ACHN (cell line): ENCODE measurements around the gene STAT3.
"Not testable (repeated sequence)": the region's sequence is repeated elsewhere in the genome, so short reads cannot be mapped to it uniquely, and the experiment has no call there.

Experiments used
- DNase-seq: peaks from one replicate; pipeline ENCODE4 v3.0.0-alpha.2; 2015
- in situ Hi-C: cut with HindIII; loops from 2 replicates; pipeline ENCODE4 v1.10.0; 2017; ENCODE audit warnings: low sequenced_read_pairs, low pct_ligation_motif_present, low pct_unique_long_range_greater_than_20kb

Gene STAT3

DNA sequence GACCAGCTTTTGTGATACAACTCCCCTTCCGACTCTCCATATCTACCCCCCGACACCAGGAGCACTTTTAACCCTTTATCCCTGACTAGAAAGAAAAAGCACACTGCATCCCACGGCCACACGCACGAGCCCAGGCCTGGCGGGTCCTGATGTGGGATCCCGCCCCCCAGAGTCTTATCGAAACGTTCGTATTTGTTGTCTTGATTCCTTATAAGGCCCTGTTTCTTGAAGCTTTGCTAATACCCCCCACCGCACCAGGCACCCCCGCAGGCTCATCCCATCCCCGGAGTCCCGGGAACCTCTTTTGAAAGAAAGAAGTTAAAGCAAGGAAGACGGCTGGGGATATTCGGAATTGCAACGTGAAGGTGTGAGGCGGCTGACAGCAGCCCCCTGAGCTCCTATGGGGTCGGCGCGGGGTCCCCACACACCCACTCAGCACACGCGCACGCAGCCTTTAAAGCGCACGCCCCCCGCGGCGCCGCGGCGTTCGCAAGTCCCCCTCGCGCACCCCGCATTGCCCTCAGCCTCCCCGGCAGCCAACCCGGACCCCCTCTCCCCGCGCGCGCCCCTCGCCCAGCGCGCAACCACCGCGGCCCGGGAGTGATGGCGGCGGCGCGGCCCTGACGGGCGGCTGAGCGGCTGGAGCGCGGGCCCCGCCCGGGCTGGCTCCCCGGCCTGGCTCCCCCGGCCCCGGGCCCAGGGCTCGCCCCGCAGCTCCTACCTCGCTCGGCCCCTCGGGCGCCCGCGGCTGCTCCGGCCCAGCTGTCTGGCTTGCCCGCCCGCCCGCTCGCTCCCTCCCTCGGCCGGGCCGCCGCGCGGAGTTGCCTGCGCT lies 112.5 kb downstream of the STAT3 start:
- DNase-seq: peak; percentile 22
- in situ Hi-C loops: no loop called here

DNA sequence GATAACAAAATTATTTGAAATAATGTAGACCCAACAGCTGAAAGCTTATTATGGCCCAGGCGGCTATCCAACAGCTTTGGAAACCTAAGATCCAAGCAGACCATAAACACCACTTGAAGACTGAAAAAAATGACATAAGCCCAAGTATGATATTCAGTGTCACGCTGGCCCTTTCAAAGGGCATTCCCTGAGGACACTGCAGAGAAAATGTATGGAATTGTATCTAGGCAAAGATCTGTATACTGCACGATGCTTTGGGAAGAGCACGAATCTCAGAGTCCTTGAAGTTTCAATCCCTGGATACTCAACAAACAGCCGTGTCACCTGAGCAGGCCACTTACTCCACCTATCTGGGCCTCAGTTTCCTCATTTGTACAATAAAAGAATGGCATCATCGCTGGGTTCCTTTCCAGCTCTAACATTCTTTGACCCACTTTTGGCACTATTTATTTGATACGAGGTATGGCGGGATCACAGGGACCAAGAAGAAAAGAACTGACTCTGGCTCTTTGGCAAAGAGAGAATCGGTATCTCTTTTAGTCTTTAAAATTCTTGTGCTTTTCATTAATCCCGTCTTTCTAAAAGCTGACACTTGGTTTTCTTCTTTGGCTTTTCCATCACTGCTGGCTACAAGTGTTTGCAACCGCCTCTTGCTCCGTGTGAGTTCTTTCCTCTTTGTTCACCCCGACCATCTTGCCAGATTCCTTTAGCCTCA lies 113.3 kb downstream of the STAT3 start:
- in situ Hi-C loops: no loop called here
- DNase-seq: no peak

DNA sequence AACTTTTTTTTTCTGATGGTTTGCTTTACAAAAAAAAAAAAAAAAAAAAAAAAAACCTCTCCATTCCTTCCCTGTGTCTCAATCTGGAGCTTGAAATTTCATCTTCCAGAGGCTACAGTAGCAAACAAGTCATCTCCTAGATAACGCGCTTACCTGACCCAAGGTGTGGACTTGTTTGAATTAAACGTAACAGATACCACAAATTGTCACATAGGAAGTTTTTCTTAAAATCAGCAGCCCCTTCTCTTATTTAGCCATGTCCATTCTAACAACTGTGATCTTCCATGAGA lies 114.0 kb downstream of the STAT3 start:
- DNase-seq: no peak
- in situ Hi-C loops: no loop called here

DNA sequence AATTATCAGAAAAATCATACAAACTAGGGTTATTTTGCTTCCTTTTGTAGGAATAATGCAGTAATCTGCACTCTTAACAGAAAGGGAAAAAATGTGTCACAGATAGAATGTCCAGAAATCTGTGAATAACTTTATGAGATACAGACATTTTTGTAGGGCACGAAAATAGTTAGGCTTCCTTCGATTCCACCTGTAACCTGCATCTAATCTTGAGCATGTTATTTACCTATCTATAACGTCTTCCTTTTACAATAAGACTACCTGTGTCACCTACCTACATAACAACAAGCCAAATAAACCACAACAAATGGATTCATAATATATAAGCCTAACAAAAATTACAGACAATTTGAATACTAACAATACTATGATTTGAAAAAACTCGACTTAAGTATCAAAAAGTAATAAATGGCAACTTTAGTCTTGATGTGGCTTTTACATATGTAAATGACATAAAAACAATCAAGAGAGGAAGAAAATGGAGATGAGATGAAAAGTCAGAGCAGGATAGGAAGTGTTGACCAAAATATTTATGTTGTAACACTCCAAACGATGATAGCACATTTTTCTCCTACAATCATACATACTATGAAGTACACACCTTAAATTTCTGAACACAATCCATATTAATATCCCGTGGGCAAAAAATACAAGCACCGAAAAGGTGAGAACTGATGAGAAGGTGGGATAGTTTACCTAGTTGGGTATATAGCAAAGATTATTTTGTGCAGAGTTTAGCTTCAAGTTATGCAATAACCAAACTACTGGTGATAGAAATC lies 114.6 kb downstream of the STAT3 start:
- in situ Hi-C loops: no loop called here
- DNase-seq: no peak

DNA sequence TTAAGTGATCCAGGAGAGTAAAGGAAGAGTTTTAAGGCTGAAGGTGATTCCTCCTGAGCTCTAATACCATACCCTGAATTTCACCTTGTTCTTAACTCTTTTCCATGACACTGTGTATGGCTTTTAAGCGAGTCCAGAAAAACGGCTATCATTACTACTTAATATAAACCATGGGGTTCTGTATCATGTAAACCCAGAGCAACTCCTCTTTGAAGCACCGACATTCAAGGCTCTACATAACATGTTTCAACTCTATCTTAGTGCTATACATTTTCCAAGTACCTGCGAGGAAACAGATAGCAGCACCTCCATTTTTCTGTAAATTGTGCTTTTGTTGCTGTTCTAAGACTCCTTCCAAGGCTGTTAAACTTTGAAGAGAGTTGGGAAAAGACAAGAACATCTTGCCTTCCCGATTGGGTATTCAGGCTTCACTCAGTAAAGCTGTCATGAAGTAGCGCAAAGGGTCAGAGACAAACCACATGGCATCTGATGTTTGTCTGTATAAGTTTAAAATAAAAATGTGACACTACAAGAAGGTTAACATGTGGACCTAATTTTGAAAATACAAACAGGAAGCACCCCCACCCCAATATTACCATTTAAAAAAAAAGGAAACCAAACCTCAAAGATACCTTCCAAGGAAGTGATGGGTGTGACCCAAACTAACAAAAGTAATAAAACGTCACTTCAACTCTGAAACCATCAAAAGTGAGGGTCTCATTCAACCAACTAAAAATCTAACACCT lies 115.9 kb downstream of the STAT3 start:
- in situ Hi-C loops: no loop called here
- DNase-seq: no peak

DNA sequence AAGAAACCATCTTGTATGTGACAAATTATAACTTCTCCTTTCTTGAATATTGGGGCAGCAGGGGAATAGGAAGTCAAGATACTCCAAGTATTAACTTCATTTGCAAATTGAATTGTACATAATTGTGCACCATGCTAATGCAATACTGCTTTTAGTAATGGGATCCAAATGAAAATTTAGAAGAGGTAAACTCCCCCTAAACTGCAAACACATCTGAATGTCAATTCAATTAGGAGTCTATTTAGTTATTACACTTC lies 116.5 kb downstream of the STAT3 start:
- in situ Hi-C loops: no loop called here
- no peak for DNase-seq

DNA sequence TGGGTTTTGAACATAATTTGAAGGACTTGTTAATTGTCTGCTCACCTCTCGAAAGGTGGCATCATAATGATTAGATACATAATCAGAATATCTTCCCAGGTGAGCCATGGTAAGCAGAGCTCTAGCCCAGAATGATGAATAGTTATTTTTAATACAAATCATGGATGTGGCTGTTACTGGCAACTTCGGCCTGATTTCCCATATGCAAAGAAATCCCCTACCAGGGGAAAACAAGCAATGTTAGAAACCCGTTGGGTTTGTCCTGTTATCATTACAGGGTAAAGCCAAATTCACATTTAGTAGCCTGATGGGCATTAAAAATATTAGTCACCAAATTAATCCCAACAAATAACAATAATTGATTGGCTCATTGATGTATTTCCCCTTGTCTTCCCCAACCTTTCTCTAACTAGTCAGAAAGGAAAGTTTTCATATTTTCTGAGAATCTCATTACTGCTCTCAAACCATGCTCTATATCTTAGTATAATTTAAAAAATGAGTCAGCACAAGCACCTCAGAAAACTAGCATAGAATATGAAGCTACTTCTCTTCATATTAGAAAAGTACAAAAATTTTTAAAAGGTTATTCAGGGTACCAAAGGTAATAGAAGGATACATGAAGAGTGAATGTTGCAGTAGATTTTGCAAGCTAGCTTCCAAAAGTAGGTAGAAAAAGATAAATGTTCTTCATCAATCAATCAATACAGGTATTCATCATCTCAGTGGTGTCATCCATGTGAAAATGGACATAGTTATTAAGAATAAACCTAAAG lies 117.0 kb downstream of the STAT3 start:
- no peak for DNase-seq
- in situ Hi-C loops: no loop called here

DNA sequence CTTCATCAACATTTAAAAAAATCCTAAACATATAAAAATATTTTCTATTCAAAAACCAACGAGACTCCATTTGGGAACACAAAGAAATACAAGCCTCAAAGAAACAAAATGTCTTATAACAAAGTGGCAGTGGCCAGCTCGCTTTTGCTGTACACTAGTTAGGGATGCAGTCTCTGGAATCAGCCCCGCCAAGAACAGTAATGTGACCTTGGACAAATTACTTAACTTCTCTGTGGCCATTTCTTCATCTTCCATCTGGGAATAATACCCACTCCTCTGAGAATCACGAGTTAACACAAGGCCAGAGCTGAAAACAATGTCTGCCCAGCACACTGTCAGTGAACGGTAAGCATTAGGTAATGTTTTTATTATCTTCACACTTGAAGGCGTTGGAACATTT lies 117.6 kb downstream of the STAT3 start:
- in situ Hi-C loops: no loop called here
- DNase-seq: no peak

DNA sequence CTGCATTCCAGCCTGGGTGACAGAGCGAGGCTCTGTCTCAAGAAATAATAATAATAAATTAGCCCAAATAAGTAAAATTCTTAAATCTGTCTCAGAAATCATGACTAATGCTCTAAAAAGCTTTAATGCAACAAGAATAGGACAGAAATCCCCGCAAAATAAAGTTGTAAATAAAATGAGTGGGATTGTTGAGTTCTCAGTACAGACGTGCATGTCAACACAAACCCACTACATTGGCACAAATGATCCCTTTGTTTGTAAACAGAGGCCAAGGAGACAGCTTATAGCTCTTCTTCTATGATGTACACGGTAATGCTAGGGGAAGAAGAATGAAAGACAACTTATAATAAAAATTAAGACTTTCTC lies 118.1 kb downstream of the STAT3 start:
- no peak for DNase-seq

DNA sequence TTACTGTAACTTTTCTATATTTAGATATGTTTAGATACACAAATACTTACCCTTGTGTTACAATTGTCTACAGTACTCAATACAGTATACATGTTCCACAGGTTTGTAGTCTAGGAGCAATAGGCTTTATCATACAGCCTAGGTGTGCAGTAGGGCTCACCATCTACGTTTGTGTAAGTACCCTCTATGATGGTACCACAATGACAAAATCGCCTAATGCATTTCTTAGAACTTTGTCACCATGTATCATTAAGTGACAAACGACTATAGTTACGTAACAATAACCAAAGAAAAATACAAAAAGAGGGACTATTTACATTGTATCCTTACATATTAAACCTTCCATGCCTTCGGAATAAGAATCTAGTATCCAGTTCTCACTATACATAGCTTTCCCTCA lies 120.0 kb downstream of the STAT3 start:
- in situ Hi-C loops: no loop called here
- DNase-seq: no peak

More for the DNA sequence above, 118.1 kb downstream of the STAT3 start:
- in situ Hi-C loops: no loop called here

DNA sequence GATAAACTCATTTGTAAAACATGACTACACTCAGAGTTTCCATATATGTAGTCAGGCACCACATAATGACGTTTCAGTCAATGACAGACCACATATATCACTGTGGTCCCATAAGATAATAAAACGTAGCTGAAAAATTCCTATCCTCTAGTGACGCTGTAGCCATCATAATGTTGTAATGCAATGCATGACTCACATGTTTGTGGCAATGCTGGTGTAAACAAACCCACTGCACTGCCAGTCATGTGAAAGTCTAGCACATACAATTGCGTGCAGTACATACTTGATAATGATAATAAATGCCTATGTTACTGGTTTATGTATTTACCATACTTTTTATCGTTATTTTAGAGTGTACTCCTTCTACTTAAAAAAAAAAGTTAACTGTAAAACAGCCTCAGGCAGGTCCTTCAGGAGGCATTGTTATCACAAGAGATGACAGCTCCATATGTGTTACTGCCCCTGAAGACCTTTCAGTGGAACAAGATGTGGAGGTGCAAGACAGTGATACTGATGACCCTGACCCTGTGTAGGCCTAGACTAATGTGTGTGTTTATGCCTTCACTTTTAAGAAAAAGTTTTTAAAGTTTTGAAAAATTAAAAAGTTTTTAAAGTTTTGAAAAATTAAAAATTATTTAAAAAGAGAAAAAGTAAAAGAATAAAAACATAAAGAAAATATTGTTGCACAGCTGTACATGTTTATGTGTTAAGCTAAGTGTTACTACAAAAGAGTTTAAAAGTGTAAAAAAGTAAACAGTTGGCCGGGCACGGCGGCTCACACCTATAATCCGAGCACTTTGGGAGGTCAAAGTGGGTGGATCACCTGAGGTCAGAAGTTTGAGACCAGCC lies 121.1 kb downstream of the STAT3 start:
- in situ Hi-C loops: no loop called here
- no peak for DNase-seq

DNA sequence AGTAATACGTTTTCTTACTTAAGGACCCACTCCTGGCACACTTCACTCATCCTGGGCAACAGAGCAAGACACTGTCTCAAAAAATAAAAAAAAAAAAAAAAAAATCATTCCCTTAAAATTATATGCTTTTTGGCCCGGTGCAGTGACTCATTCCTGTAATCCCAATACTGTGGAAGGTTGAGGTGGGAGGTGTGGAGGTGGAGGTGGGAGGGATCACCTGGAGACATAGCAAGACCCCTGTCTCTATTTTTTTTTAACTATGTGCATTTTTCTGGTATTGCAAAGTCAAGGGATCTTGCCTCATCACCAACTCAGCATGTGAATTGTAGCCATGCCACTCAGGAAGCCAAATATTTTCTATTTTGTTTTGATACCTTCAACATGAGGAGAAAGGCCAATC lies 121.8 kb downstream of the STAT3 start:
- no peak for DNase-seq
- in situ Hi-C loops: no loop called here

DNA sequence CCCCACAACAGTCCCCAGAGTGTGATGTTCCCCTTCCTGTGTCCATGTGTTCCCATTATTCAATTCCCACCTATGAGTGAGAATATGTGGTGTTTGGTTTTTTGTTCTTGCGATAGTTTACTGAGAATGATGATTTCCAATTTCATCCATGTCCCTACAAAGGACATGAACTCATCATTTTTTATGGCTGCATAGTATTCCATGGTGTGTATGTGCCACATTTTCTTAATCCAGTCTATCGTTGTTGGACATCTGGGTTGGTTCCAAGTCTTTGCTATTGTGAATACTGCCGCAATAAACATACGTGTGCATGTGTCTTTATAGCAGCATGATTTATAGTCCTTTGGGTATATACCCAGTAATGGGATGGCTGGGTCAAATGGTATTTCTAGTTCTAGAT lies 123.9 kb downstream of the STAT3 start:
- DNase-seq, in situ Hi-C loops: not testable (repeated sequence)
